ENCODE data around the gene FUT4. TPM values are rescaled to one million over a fixed set of nuclear protein-coding genes. Genes with fewer than 3 reads are reported as not detected.

FUT4 gene
- total RNA-seq, 4 donors from 2014 or later, result 4.7 to 9.9 (median 8.9) TPM

GRCh38 chr11:94595076-94595475 is 51.4 kb downstream of the FUT4 start:
- TF ChIP-seq, protein P1, sequence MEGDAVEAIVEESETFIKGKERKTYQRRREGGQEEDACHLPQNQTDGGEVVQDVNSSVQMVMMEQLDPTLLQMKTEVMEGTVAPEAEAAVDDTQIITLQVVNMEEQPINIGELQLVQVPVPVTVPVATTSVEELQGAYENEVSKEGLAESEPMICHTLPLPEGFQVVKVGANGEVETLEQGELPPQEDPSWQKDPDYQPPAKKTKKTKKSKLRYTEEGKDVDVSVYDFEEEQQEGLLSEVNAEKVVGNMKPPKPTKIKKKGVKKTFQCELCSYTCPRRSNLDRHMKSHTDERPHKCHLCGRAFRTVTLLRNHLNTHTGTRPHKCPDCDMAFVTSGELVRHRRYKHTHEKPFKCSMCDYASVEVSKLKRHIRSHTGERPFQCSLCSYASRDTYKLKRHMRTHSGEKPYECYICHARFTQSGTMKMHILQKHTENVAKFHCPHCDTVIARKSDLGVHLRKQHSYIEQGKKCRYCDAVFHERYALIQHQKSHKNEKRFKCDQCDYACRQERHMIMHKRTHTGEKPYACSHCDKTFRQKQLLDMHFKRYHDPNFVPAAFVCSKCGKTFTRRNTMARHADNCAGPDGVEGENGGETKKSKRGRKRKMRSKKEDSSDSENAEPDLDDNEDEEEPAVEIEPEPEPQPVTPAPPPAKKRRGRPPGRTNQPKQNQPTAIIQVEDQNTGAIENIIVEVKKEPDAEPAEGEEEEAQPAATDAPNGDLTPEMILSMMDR (IDR thresholded peaks at IDR 0.05; ENCODE audit: low read depth), result no peak

GRCh38 chr11:94597896-94598295 is 54.2 kb downstream of the FUT4 start:
- TF ChIP-seq, protein P1 (IDR thresholded peaks at IDR 0.05; ENCODE audit: low read depth), result no peak

Other genes with a start within 250 kb of the FUT4 start
- gene IZUMO1R, start 239.3 kb upstream of the FUT4 start, total RNA-seq, result not detected
- not detected for gene GPR83, start 142.5 kb upstream of the FUT4 start, total RNA-seq
- 10 to 100 TPM; 16.6 to 20.9 (median 19.1) TPM for gene MRE11, start 50.1 kb upstream of the FUT4 start, total RNA-seq
- 10 to 100 TPM; 11.4 to 16.0 (median 14.8) TPM for gene ANKRD49, start 49.9 kb upstream of the FUT4 start, total RNA-seq
- not detected for gene C11orf97, start 31.5 kb upstream of the FUT4 start, total RNA-seq
- gene PIWIL4, start 23.4 kb downstream of the FUT4 start, total RNA-seq, result 1 to 10 TPM; 2.8 to 9.0 (median 7.6) TPM
- 10 to 100 TPM; 21.8 to 46.7 (median 32.9) TPM for gene AMOTL1, start 224.4 kb downstream of the FUT4 start, total RNA-seq

Measured in subcutaneous adipose tissue (tissue), 4 donors.